ENCODE measurements around the gene YBX2.

DNA sequence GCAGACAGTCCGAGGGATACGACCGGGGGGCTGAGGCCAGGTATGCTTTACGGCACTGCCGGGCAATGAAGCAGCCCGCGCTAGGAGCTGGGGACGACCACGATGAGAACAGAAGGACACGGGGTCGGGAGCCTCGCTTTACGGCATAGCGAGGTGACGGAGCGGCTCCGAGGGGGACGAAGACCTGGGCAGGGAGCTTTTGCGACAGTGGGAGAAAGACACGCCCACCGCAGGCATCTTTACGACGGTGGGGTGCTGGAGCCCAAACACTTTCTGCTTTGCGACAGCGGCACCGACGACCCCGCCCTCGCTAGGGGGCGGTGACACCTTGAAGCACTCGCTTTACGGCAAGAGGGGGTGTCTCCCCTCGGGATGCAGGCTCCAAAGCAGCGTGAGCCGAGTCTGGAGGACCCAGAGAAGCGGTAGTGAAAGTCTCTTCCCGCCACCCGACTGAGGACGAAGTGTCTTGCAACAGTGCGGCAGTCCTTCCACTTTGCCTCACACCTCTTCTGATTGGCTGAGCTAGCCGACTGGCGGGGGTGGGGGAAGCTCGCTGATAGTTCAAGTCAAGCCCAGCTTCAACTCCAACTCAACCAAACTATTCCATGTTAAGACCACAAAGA, 35.0 kb upstream of the YBX2 start:
- TF ChIP-seq, protein P1, sequence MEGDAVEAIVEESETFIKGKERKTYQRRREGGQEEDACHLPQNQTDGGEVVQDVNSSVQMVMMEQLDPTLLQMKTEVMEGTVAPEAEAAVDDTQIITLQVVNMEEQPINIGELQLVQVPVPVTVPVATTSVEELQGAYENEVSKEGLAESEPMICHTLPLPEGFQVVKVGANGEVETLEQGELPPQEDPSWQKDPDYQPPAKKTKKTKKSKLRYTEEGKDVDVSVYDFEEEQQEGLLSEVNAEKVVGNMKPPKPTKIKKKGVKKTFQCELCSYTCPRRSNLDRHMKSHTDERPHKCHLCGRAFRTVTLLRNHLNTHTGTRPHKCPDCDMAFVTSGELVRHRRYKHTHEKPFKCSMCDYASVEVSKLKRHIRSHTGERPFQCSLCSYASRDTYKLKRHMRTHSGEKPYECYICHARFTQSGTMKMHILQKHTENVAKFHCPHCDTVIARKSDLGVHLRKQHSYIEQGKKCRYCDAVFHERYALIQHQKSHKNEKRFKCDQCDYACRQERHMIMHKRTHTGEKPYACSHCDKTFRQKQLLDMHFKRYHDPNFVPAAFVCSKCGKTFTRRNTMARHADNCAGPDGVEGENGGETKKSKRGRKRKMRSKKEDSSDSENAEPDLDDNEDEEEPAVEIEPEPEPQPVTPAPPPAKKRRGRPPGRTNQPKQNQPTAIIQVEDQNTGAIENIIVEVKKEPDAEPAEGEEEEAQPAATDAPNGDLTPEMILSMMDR (optimal IDR thresholded peaks at IDR 0.05 in 1 of 3, IDR thresholded peaks at IDR 0.05 in 1 of 3, conservative IDR thresholded peaks at IDR 0.05 in 1 of 3; ENCODE audit: extremely low read depth in 1 of 3, insufficient read depth in 2 of 3, low read length in 3 of 3) = no peak
- TF ChIP-seq EZH2 (IDR thresholded peaks at IDR 0.05; ENCODE audit: low read length) = no peak
